Spleen (tissue), 7 donors: ENCODE results near the gene CYP24A1.

ENCODE experiments used
- CTCF ChIP-seq, 11 experiments: fragments of 200-600 bp in 7 of 11; fragments of 450-650 bp in 4 of 11; sonication (generic) in 4 of 11; IDR thresholded peaks in 8 of 11; conservative IDR thresholded peaks in 3 of 11; 1 replicate in 7 of 11; 2 replicates in 4 of 11; pipeline versions ENCODE4 v1.4.0 to v1.8.0; 2016 to 2021; ENCODE audit warnings: antibody characterized with exemption in 11 of 11, inconsistent platforms in 4 of 11, mild to moderate bottlenecking in 1 of 11
- POLR2A ChIP-seq, 3 donors: fragments of 450-650 bp; IDR thresholded peaks; one replicate each; pipeline ENCODE4 v1.5.1; 2017; ENCODE audit warnings: antibody characterized with exemption in 3 of 3, mild to moderate bottlenecking in 1 of 3
- POLR2AphosphoS5 ChIP-seq, 3 donors: sonication (generic); formaldehyde crosslinking; IDR thresholded peaks; one replicate each; pipeline ENCODE4 v1.5.1; 2017; ENCODE audit warnings: antibody characterized with exemption in 3 of 3
- donor health status: DM: no; HTN: no; CAD: no; lungs with moderate emphysema.
- donor health status: DM: no; HTN: no; CAD: no.
- donor health status: DM: no; HTN: no; CAD: no.

GRCh38 chr20:54106162-54106561 lies 67.6 kb downstream of the CYP24A1 start:
- TF ChIP-seq CTCF (IDR thresholded peaks at IDR 0.05 in 8 of 11, conservative IDR thresholded peaks at IDR 0.05 in 3 of 11) (no peak), POLR2A (IDR thresholded peaks at IDR 0.05) (no peak), POLR2AphosphoS5 (IDR thresholded peaks at IDR 0.05) (no peak)
